HG02981 (cell line): Measurements from ENCODE around the gene BRPF3.

Experiments
- ATAC-seq: cut with Tn5 transposase; IDR thresholded peaks from one replicate; pipeline ENCODE4 v1.9.1; 2021; ENCODE audit warnings: mild to moderate bottlenecking, moderate library complexity; ENCODE audit not compliant: unreplicated experiment

Gene BRPF3

DNA sequence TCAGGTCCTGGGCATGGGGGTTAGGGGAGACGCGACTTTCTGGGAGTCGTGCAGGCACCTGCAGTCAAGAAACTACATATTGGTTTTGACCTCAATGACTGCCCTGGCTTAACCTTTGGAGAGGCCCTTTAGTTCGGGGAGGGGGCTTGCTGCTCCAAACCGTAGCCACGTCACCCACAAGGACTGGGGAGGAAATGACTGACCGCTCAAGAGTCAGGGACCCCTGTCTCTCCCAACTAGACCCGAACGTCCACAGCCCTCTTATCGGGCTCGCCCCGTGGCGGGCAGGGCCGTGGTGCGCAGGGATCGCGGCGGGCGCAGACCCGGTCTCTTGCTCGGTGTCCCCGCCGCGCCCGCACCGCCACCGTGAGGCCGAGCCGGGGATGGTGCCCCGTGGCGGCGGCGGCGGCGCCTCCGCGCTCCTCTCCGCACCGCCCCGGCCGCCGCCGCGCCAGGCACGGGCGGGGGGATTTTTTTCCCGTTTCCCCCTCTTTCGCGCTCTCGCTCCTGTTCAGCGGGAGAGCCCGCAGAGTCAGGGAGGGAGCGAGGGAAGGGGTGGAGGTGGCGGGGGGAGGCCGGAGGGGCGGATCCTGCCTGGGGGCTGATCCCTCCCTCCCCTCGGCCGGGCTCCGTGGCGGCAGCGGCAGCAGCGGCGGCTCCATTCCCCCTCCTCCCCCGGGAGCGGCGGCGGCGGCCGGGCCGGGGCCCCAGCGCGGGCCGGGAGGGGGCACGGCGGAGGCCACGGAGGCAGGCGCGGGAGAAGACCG is at the start of gene BRPF3:
BRPF3 (plus strand) TSS at position 632 of the 767 bp plus-strand sequence. CDS start 3,579 bp downstream, outside the sequence.
- ATAC-seq = peak; percentile 45

DNA sequence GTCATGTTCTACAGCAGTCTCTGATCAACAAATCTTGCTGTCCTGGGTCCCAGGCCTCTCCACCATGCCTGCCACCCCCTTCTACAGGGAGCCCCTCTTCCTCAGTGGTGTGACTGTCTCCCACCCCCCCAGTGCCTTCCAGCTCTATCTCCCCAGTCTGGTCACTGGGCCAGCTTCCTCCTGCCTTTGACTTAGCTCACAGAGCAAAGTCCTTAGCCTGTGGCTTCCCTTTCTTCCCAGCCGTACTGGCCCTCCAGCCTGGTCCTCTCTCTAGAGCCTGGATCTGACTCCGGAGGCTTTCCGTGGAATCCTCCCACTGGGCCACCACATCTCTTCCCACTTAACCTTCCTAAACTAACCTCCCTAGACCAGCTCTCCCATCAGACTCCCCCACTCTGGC is 49.2 kb upstream of the BRPF3 start:
- ATAC-seq = no peak

DNA sequence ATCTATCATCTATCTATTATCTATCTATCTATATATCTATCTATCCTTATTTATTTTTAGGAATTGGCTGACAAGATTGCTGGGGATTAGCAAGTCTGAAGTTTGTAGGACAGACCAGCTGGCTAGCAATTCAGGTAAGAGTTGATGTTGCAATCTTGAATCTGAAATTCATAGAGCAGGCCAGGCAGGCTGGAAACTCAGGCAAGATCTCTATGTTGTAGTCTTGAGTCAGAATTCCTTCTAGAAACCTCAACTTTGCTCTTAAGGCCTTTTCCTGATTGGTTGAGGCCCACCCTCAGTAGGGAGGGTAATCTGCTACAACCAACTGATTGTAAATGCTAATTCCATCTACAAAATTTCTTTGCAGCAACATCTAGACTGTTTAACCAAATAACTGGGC is 47.1 kb upstream of the BRPF3 start:
- no peak for ATAC-seq

DNA sequence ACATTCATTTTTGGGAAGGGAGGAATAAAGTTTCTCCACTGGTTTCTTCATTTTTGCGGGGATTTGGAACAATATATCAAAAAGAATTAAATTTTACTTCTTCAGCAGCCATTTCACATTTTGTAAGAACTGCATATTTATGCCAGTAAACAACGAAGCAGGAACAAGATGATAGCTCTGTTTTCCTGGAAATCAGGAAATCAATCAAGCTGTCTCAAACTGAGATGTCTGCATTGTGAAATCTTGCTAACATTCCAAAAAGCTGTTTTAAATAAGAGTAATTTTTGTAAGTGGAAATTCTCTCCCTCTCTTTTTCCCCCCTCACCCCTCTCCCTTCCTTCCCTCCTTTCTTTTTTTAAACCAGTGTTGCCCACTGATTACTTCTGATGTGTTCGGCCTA is 46.3 kb upstream of the BRPF3 start:
- ATAC-seq = no peak

DNA sequence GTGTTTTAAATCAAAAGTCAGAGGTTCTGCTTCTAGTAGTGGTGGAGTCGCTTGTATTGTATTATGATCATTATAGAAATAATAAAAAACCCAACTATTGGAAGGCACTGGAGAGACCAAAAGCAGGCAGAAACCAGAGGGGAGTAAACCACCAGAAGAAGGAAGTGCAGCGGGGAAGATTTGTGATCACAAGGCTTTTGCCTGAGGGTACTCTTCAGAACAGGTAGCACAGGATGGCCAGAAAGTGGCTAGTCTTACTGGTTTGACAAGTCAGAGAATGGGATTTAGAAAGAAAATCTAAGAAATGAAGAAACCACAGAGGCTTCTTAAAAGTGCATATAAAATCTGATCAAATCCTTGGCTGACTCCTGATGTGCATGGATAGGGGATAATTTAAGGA is 42.3 kb upstream of the BRPF3 start:
- ATAC-seq = no peak

DNA sequence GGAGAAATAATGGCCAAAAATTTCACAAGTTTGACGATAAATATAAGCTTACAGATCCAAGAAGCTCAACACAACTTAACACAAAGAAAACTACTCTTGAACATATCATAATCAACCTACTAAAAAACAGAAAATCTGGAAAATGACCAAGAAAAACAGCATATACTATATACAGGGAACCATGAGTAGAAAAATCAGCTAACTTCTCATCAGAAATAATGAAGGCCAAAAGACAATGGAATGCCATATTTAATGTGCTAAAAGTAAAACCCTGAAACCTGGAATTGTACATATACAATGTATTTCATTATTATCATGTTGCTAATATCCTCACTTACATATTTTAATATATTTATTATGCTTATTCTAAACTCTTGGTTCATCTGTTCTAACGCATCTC is 40.9 kb upstream of the BRPF3 start:
- ATAC-seq = no peak

DNA sequence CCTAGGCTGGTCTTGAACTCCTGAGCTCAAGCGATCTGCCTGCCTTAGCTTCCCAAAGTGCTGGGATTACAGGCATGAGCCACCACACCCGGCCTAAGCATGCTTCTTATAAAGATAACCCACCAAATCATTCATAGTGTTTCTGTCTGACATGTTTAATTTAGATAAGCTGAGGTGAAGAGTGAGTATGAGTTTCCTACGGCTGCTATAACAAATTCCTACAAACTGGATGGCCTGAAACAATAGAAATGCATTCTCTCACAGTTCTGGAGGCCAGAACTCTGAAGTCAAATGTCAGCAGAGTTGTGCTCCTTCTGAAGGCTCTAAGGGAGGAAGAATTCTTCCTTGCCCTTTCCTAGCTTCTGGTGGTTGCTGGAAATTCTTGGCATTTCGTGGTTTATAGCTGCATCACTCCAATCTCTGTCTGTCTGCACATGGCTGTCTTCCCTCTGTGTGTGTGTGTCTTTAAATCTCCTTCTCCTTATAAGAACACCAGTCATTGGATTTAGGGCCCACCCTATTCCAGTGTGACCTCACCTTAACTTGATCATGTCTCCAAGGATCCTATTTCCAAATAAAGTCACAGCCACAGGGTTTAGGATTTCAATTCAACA is 36.3 kb upstream of the BRPF3 start:
- ATAC-seq = no peak

DNA sequence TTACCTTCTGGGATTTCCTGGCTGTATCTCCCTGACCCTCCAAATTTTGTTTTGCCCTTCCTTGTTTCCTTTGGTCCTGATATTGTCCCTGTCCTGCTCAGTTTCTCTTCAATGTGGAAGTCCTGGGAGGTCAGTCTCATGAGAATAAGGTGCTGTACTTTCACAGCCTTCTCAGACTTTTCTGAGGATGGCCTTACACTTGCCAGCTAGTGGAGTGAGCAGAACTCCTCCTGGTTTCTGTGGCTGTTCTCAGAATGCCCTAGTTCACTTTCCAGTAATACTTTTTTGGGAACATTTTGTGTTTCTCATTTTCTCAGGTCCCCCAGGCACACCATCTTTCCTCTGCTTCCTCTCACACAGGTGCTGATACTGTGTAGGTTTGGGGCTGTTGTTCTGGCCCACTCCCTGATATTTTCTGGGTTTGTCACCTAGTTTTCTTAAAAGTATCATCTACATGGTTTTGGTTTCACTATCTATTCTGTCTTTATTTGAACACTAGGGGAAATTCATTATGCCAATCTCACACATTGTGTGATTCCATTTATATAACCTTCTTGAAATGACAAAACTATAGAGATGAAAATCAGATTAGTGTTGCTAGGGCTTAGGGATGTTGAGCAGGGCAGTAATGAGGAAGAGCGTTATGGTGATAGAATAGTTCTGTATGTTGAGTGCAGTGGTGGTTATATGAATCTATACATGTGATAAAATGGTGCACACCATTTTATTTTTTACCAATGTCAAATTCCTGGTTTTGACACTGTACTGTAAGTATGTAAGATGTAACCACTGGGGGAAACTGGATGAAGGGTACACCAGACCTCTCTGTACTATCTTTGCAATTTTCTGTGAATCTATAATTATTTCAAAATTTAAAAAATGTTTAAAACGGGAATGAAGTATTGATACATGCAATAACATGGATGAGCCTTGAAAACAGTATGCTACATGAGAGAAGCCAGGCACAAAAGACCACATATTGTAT is 27.2 kb upstream of the BRPF3 start:
- ATAC-seq = no peak

DNA sequence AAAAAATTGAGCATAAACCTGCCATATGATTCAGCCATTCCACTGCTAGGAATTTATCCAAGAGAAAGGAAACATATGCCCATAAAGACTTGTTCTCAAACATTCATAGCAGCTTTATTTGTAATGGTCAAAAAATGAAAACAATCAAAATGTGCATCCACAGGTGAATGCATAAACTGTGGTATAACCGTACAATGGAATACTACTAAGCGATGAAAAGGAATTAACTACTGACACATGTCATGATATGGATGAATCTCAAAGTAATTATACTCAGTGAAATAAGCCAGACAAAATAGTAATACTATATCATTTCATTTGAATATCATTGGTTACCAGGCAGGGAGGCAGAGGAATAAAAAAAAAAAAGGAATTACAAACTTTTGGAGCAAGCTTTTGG is 25.8 kb upstream of the BRPF3 start:
- no peak for ATAC-seq

DNA sequence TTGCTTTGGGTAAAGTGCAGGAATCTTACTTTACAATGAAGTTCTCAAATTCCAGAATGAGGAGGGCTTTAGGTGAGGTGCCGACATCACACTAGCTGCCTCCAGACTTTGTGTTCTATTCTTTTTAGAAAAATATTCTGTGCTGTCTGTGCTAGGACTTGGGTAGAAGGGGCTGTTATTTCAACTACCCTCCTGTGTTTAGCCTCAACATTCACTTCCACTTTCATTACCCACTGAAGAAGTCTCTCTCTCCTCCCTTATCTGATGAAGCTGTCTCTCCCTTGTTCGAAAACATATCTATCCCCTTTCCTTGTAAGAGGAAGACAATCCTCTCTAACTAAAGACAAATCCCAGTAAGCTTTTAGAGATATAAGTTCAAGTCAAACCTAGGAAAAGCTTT is 25.0 kb upstream of the BRPF3 start:
- ATAC-seq = no peak

DNA sequence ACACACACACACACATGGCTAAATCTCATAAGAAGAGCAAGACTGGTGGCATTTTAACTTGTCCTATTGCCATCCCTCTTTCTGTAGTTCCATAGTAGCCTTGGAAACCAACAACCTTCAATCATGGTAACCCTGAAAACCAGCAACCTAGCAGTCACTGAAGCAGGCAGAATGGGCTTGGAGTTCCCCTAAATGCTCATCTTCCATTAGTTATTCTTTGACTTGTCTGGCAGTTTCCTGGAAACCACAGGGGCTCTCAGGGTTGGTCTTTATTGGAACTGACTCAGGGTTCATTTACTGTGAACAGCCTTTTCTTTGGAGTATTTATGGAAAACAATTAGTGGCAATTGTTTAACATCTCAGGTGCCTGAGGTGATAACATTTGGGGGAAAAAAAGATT is 19.4 kb upstream of the BRPF3 start:
- ATAC-seq = no peak

DNA sequence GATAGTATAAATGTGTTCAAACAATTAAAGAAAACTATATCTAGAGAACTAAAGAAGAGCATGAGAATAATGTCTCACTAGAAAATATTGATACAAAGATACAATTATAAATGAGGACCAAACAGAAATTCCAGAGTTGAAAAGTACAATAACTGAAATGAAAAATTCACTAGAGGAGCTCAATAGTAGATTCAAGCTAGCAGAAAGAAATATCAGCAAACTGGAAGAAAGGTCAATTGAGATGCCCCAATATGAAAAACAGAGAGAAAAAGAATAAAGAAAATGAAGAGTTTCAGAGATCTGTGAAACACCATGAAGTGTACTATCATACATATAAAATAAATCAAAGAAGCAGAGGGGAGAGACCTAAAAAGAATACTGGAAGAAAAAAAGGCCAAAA is 18.0 kb upstream of the BRPF3 start:
- ATAC-seq = no peak

DNA sequence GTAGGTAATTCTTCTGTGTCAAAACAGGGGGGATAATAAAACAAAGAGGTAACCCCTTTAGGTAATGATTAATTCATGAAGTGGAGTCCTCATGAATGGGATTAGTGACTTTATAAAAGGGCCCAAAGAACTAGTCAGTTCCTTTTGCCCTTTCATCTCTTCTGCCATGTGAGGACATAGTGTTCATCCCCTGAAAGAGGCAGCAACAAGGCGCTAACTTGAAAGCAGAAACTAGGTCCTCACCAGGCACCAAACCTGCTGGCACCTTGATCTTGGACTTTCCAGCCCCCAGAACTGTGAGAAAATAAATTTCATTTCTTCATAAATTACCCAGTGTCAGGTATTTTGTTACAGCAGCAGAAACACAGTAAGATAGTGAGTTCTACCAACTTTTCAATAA is 16.4 kb upstream of the BRPF3 start:
- ATAC-seq = no peak

DNA sequence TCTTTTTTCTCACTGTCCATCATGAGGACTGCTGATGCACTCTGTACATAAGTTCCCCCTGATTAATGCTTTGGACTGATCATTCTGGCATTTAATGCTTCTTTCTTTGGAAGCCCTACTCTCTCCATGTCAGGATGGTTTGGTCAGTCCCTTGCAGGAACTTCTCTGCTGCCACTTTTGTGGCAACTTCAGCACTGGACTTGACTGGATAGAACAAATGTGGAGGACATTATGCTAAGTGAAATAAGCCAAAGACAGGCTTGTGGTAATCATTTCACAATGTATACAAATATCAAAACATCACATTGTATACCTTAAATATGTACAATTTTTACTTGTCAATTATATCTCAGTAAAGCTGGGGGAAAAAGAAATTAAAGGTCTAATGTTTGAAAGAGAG is 12.2 kb upstream of the BRPF3 start:
- ATAC-seq = no peak

DNA sequence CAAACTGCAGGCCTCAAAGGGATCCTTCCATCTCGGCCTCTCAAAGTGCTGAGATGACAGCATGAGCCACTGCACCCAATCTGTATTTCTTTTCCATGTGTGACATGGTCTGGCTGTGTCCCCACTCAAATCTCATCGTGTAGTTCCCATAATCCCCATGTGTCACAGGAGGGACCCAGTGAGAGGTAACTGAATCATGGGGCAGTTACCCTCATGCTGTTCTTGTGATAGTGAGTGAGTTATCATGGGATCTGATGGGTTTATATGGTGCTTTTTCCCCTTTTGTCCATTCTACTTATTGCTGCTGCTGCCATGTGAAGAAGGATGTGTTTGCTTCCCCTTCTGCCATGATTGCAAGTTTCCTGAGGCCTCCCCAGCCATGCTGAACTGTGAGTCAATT is 10.3 kb upstream of the BRPF3 start:
- ATAC-seq = no peak

DNA sequence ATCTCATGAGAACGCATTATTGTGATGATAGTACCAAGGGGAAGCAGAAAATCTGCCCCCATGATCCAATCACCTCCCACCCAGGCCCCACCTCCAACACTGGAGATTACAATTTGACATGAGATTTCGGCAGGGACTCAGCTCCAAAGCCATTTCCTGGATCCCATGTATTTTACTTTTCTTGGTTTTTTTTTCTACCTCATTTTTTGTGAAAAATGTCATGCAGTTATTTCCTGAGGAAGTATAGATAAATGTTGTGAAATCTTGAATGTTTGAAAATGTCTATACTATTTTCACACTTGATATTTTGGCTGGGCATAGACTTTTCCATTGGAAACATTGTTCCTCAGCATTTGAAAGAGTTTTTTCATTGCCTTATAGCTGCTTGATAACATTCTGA is 9.1 kb upstream of the BRPF3 start:
- ATAC-seq = no peak

DNA sequence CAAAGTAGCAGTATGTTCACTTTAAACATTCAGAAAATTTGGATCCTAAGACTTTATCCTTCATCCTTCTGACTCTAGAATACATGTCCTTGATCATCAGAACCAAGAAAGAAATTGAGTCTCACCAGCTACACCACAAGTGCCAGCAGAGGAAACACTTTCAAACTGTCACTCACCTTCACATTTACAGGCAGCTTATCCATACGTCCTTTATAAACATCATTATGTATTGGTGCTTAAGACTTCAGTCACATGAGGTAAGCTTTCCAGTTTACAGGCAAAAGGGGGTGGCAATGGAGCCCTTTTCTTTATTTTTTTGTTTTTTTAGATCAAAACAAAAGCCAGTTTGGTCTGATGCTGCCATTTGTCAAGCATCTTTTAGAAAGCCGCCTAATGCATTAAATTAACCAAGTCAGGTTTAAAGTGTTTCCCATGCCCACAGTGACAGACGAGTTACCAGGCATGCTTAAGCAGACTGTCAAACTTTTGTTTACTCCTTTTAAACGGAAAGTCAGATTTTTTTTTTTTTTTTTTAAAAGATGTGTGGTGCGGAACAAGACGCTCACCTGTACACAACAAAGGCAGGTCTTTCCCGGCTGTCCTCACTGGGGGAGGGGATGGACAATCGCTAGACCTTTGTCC is 952 bp upstream of the BRPF3 start:
- ATAC-seq = no peak

DNA sequence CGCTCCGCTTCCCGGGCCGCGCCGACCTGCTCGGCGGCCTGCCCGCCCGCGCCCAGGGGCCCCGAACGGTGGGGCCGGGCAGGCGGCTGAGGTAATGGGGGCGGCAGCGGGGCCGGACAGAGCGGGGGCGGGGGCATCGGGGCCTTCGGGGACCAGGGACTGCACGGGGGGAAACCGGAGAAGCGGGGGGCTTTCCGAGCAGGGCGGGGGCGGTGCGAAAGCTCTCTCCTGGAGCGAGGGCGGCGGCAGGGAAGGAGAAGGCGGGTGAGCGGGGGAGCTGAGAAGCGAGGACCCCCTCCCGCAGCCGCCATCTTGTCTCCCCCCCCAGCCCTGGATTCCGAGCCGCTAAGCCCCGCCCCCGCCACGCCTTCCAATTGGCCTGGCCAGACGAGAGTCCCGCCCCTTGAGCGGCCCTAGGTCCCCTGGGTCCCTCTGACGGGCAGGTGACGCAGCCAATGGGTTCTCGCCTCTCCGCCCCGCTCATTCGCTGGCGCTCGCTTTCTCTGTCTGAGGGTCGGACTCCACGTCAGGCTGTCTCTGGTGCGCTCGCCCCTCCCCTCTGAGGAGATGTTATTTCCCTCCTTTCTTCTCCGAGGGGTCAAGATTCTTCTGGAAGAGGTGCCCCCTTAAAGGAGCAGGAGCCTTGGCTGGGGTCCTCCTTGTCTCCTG is 470 bp downstream of the BRPF3 start:
- peak; percentile 90 for ATAC-seq

DNA sequence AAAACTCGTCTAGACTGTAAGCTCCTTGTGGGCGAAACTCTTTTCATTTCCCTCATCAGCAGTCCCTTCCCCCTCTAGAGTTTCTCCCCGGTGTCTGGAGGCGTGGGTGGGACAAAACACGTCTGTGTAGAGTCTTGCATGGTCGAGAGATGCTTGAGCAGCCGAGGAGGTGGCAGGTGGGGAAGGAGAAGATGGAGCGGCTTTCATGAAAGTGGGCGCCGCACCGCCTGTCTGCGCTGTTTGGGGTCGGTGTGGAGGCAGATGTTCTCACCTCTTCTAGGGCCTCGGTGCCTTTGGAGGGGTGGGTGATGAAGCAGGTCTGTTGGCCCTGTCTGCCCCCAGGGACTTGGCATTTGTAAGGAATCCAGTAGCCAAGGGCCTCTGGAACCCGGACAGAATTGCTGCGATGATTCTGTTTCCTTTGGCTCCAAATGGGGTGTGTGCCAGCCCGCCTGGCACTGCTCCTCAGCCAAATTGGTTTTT is 1.2 kb downstream of the BRPF3 start:
- no peak for ATAC-seq

DNA sequence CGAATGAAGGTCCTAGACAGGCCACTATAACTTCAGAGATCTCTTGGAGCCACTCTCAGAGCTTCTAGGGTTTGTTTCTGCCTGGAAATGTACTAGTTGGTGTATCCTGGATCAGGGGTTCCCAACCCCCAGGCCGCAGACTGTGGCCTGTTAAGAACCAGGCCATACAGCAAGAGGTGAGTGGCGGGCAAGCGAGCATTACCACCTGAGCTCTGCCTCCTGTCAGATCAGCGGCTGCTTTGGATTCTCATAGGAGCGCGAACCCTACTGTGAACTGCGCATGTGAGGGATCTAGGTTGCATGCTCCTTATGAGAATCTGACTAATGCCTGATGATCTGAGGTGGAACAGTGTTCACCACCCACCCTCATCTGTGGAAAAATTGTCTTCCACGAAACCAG is 2.4 kb downstream of the BRPF3 start:
- ATAC-seq = no peak
